IMR-90 (cell line): ENCODE results near the gene SLFNL1. TPM values are rescaled to one million over a fixed set of nuclear protein-coding genes. Genes with fewer than 3 reads are reported as not detected.

Source experiments
- ATAC-seq: fragments of 200-7000 bp; cut with Tn5 transposase; 2 replicates; pipeline ENCODE4 v1.9.1; 2020; ENCODE audit warnings: low read depth, mild to moderate bottlenecking, moderate library complexity
- Bru-seq: library from RNA; stranded (reverse); fragments of 400-500 nt; gene quantifications from one replicate; lab custom pipeline; 2021; lab: Mats Ljungman, UMichigan
- BruChase-seq, 2 experiments: library from RNA; stranded (reverse); fragments of 400-500 nt; gene quantifications; one replicate each; lab custom pipeline; 2021; lab: Mats Ljungman, UMichigan
- BruUV-seq: library from RNA; stranded (reverse); fragments of 400-500 nt; replicated peaks from 2 replicates; lab custom pipeline; 2021; lab: Mats Ljungman, UMichigan
- CTCF ChIA-PET: fragments of 300-600 bp; formaldehyde crosslinking; extraction: SDS; loops from one replicate; lab custom pipeline; 2021; ENCODE audit warnings: antibody characterized with exemption; lab: Yijun Ruan, JAX
- POLR2A ChIA-PET: fragments of 300-600 bp; sonication (Branson Sonifier 250); formaldehyde crosslinking; loops from one replicate; lab custom pipeline; 2022; ENCODE audit warnings: antibody characterized with exemption; ENCODE audit not compliant: unreplicated experiment; lab: Charles Lee
- DNase-seq: peaks from one replicate; pipeline ENCODE4 v3.0.0; 2013
- H2AFZ ChIP-seq: replicated peaks from 2 replicates; pipeline ENCODE3; 2013; ENCODE audit warnings: low read length, mild to moderate bottlenecking; ENCODE audit not compliant: poor library complexity
- H2AK5ac ChIP-seq: 2 replicates; pipeline ENCODE4 v1.6.1; 2013; ENCODE audit warnings: low read depth, low read length, inconsistent platforms
- H2AK9ac ChIP-seq: replicated peaks from 2 replicates; pipeline ENCODE3; 2013; ENCODE audit warnings: mild to moderate bottlenecking, low read depth, low read length, moderate library complexity; ENCODE audit not compliant: poor library complexity
- H2BK120ac ChIP-seq: 2 replicates; pipeline ENCODE4 v1.6.1; 2013; ENCODE audit warnings: low read depth, low read length, inconsistent platforms
- H2BK15ac ChIP-seq: 3 replicates; pipeline ENCODE4 v1.6.1; 2013; ENCODE audit warnings: low read depth, low read length, inconsistent platforms
- H2BK20ac ChIP-seq: 2 replicates; pipeline ENCODE4 v1.6.1; 2013; ENCODE audit warnings: low read depth, mild to moderate bottlenecking, inconsistent platforms, low read length, moderate library complexity
- H2BK5ac ChIP-seq: 2 replicates; pipeline ENCODE4 v1.6.1; 2013; ENCODE audit warnings: mild to moderate bottlenecking, low read depth, low read length, inconsistent platforms; ENCODE audit not compliant: poor library complexity, severe bottlenecking
- H3K14ac ChIP-seq: replicated peaks from 2 replicates; pipeline ENCODE4 v1.6.1; 2013; ENCODE audit warnings: low read depth, low read length, inconsistent platforms
- H3K18ac ChIP-seq: 2 replicates; pipeline ENCODE4 v1.6.1; 2013; ENCODE audit warnings: low read depth, low read length, control low read depth
- H3K23ac ChIP-seq: 2 replicates; pipeline ENCODE4 v1.6.1; 2013; ENCODE audit warnings: low read depth, low read length, inconsistent platforms
- H3K27ac ChIP-seq: 2 replicates; pipeline ENCODE4 v1.5.1; 2013; ENCODE audit warnings: mild to moderate bottlenecking, control low read depth, low read length; ENCODE audit not compliant: insufficient read depth
- H3K27me3 ChIP-seq: 2 replicates; pipeline ENCODE4 v1.6.1; 2013; ENCODE audit warnings: low read length; ENCODE audit not compliant: control insufficient read depth, insufficient read depth
- H3K36me3 ChIP-seq: 2 replicates; pipeline ENCODE4 v1.6.1; 2013; ENCODE audit warnings: low read length, mixed read lengths; ENCODE audit not compliant: control insufficient read depth, insufficient read depth
- H3K4ac ChIP-seq: 2 replicates; pipeline ENCODE4 v1.6.1; 2013; ENCODE audit warnings: low read depth, low read length, inconsistent platforms
- H3K4me1 ChIP-seq: 2 replicates; pipeline ENCODE4 v1.6.1; 2013; ENCODE audit warnings: low read length, mixed read lengths; ENCODE audit not compliant: control insufficient read depth, insufficient read depth
- H3K4me2 ChIP-seq: 2 replicates; pipeline ENCODE4 v1.6.1; 2013; ENCODE audit warnings: low read depth, mild to moderate bottlenecking, control low read depth, low read length, moderate library complexity
- H3K4me3 ChIP-seq: 2 replicates; pipeline ENCODE4 v1.5.1; 2013; ENCODE audit warnings: low read depth, mild to moderate bottlenecking, control low read depth, low read length, moderate library complexity; ENCODE audit not compliant: insufficient read depth
- H3K56ac ChIP-seq: 2 replicates; pipeline ENCODE4 v1.6.1; 2013; ENCODE audit warnings: low read length, inconsistent platforms; ENCODE audit not compliant: insufficient read depth; ENCODE audit errors: extremely low read depth
- H3K79me1 ChIP-seq, 2 experiments: 2 replicates each; pipeline ENCODE4 v1.6.1; 2013; ENCODE audit warnings: low read length in 2 of 2, inconsistent platforms in 1 of 2, low read depth in 1 of 2
- H3K9ac ChIP-seq: 2 replicates; pipeline ENCODE4 v1.6.1; 2013; ENCODE audit warnings: low read depth, low read length, control low read depth
- H3K9me1 ChIP-seq: 2 replicates; pipeline ENCODE4 v1.6.1; 2013; ENCODE audit warnings: low read length, inconsistent platforms; ENCODE audit not compliant: insufficient read depth
- H3K9me3 ChIP-seq: 2 replicates; pipeline ENCODE4 v1.6.1; 2013; ENCODE audit warnings: low read length; ENCODE audit not compliant: control insufficient read depth, insufficient read depth
- H4K20me1 ChIP-seq: 2 replicates; pipeline ENCODE4 v1.6.1; 2013; ENCODE audit warnings: low read length, inconsistent platforms; ENCODE audit not compliant: insufficient read depth
- H4K5ac ChIP-seq: 2 replicates; pipeline ENCODE4 v1.6.1; 2013; ENCODE audit warnings: mild to moderate bottlenecking, low read depth, low read length, control low read depth
- H4K8ac ChIP-seq, 2 experiments: 2 replicates each; pipeline ENCODE4 v1.6.1; 2013; ENCODE audit warnings: low read depth in 2 of 2, low read length in 2 of 2, control low read depth in 1 of 2, inconsistent platforms in 1 of 2
- H4K91ac ChIP-seq: 2 replicates; pipeline ENCODE4 v1.6.1; 2013; ENCODE audit warnings: low read depth, low read length, inconsistent platforms; ENCODE audit not compliant: insufficient read depth
- BHLHE40 ChIP-seq: fragments of 150-350 bp; IDR thresholded peaks from 2 replicates; pipeline ENCODE4 v1.6.1; 2016; ENCODE audit warnings: mild to moderate bottlenecking, low read depth, low read length
- CEBPB ChIP-seq: IDR thresholded peaks from 2 replicates; pipeline ENCODE4 v1.6.1; 2012; ENCODE audit warnings: low read depth, low read length, improper control_type of control experiment
- CTCF ChIP-seq: conservative IDR thresholded peaks from 2 replicates; pipeline ENCODE4 v1.5.1; 2012; ENCODE audit warnings: mild to moderate bottlenecking, low read depth, low read length, improper control_type of control experiment
- FOS ChIP-seq: fragments of 150-350 bp; IDR thresholded peaks from 2 replicates; pipeline ENCODE4 v1.6.1; 2016; ENCODE audit warnings: low read depth, low read length
- MXI1 ChIP-seq: IDR thresholded peaks from 2 replicates; pipeline ENCODE4 v1.6.1; 2012; ENCODE audit warnings: low read depth, mild to moderate bottlenecking, low read length, moderate library complexity, borderline replicate concordance
- NFE2L2 ChIP-seq: fragments of 150-350 bp; IDR thresholded peaks from 2 replicates; pipeline ENCODE4 v1.6.1; 2016; ENCODE audit warnings: low read depth, mild to moderate bottlenecking, low read length
- RAD21 ChIP-seq: IDR thresholded peaks from 2 replicates; pipeline ENCODE4 v1.6.1; 2012; ENCODE audit warnings: low read length, improper control_type of control experiment
- RCOR1 ChIP-seq: IDR thresholded peaks from 2 replicates; pipeline ENCODE4 v1.6.1; 2012; ENCODE audit warnings: mild to moderate bottlenecking, low read length, improper control_type of control experiment; ENCODE audit not compliant: insufficient replicate concordance
- RFX5 ChIP-seq: IDR thresholded peaks from 2 replicates; pipeline ENCODE4 v1.8.0; 2012; ENCODE audit warnings: low read depth, mild to moderate bottlenecking, low read length, moderate library complexity
- SMC3 ChIP-seq: fragments of 150-350 bp; IDR thresholded peaks from 2 replicates; pipeline ENCODE4 v1.6.1; 2016; ENCODE audit warnings: low read depth, mild to moderate bottlenecking, antibody characterized with exemption, low read length, moderate library complexity
- WGBS, 2 experiments: methylation state at CpG; one replicate each; pipeline versions ENCODE4 v1.1.5 to v1.1.7; 2013; ENCODE audit warnings: missing lambda C conversion rate in 2 of 2; ENCODE audit not compliant: insufficient read length in 1 of 2; ENCODE audit errors: extremely low coverage in 2 of 2; 5-methylcytosine and 5-hydroxymethylcytosine counted together
- dilution Hi-C: fragments of 300-500 bp; cut with HindIII; formaldehyde crosslinking; loops from one replicate; pipeline ENCODE4 v1.14.3; 2018; ENCODE audit warnings: low sequenced_read_pairs; ENCODE audit not compliant: unreplicated experiment
- in situ Hi-C: fragments of 300-500 bp; cut with MboI; formaldehyde crosslinking; loops from 3 replicates; pipeline ENCODE4 v1.14.3; 2019; ENCODE audit warnings: low sequenced_read_pairs, inconsistent platforms, mixed read lengths
- intact Hi-C: fragments of 100-400 bp; cut with micrococcal nuclease; formaldehyde crosslinking; loops from 2 replicates; pipeline ENCODE4 v1.10.0; 2022
- long read RNA-seq: library from polyadenylated mRNA; unstranded; transcript quantifications from one replicate; pipeline ENCODE4 v2.0.0, GENCODE V29; 2021; ENCODE audit not compliant: unreplicated experiment
- polyA plus RNA-seq, 3 experiments: library from polyadenylated mRNA; depleted of rRNA; stranded (reverse); fragments of >200 nt; gene quantifications; 2 replicates each; pipeline ENCODE4 v1.2.3, GENCODE V29; 2012; ENCODE audit warnings: low replicate concordance in 1 of 3
- total RNA-seq: library from RNA; depleted of rRNA; stranded (reverse); fragments of >200 nt; gene quantifications from 2 replicates; pipeline ENCODE4 v1.2.3, GENCODE V29; 2012; rRNA removed

Gene SLFNL1
- under 0.01 TPM in 2 replicates for total RNA-seq
- 0.07 and 0.09 TPM in 2 replicates for polyA plus RNA-seq (2012; rRNA removed)
- polyA plus RNA-seq (2012; cell fraction: cytosol; rRNA removed): 0.02 TPM in 1 of 2 replicates, not detected in the other
- 0.30 and 0.76 TPM in 2 replicates for polyA plus RNA-seq (2012; cell fraction: nucleus; rRNA removed; ENCODE audit: low replicate concordance)
- percentile 42 among the genes with signal in this experiment for Bru-seq, nascent RNA
- BruChase-seq, experiment 1, labeled RNA remaining after a 6-hour chase: percentile 43 among the genes with signal in this experiment
- BruChase-seq, experiment 2, labeled RNA remaining after a 2-hour chase: percentile 47 among the genes with signal in this experiment
- long read RNA-seq, partial matches to known transcripts: 0 of 3 reads
- long read RNA-seq, other reads (novel, unspliced or antisense): 3 of 3 reads

DNA sequence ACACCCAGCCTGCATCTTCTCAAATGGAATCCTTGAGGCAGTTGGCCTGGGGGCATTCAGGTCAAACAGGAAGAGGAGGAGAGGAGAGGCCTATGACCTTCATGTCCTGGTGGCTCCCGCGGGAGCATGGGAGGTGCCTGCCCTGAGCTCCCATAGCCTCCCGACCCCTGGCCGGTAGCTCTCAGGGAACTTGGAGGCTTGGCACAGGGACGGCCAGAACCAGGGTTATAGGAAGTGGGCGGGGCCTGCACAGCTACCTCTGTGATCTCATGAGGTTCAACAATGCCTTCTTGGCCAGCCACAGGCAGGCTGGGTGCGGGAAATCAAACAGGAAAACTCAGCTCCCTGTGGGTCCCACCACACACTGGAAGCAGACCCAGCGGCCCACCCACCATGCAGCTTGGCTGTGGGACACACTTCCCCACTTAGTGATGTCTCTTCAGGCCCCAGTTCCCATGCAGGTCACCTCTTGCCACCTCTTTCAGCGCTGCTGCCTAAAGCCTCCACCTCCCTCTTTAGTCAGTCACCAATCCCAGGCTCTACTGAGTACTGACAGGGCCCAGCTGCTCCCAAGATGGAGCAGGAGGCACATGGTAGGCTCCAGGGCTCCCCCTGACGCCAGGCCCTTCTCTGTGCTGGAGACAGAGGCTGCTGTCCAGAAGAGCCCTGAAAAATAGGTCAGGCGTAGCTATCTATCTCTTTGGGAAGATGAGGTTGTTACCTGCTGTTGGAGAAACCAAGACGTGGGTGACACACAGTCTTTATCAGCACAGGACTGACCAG lies at the start of gene SLFNL1:
Gene SLFNL1, minus strand, starts transcription at position 200 of the 783 bp plus-strand sequence. CDS start 1,065 bp downstream, outside the sequence.
- Histone ChIP-seq H3K4me3 (no peak within 1 kb of the TSS), H3K23ac (no peak within 1 kb of the TSS; the same call in 1 of the 2 replicates), H3K4me2 (no peak within 1 kb of the TSS), H3K14ac (no peak within 1 kb of the TSS; the same call in 1 of the 2 replicates), H3K4me1 (peaks cover 5% of the 10 kb centered on the region), H4K8ac (0 out of 4 replicates have a peak within 1 kb of the TSS, but pooled peaks of 1 of the 2 experiments have one; percentile 1), H3K4ac (no peak within 1 kb of the TSS), H2AK5ac (no peak within 1 kb of the TSS), H3K36me3 (peaks cover 14% of the 10 kb centered on the region), H2AK9ac (peak within 1 kb of the TSS; percentile 82), H3K79me1 (no peaks in the 10 kb centered on the region), H3K9ac (no peak within 1 kb of the TSS), H2BK120ac (no peak within 1 kb of the TSS), H3K56ac (no peak within 1 kb of the TSS), H3K27ac (no peak within 1 kb of the TSS), H3K18ac (no peak within 1 kb of the TSS), H2BK15ac (no peak within 1 kb of the TSS), H3K27me3 (no peaks in the 10 kb centered on the region), H2BK20ac (no peak within 1 kb of the TSS), H2BK5ac (no peak within 1 kb of the TSS), H4K5ac (no peak within 1 kb of the TSS), H3K9me1 (peaks cover 21% of the 10 kb centered on the region), H4K91ac (no peak within 1 kb of the TSS), H4K20me1 (peaks cover 9% of the 10 kb centered on the region; the same call in 1 of the 2 replicates), H3K9me3 (no peaks in the 10 kb centered on the region), H2AFZ (peak within 1 kb of the TSS; percentile 41)
- peak; percentile 72 for ATAC-seq
- DNase-seq: peak; percentile 37
- intact Hi-C loops (loop anchor here (5.0 kb wide), 1 partner anchor 411 kb away; no protein-coding TSS in a partner anchor), in situ Hi-C loops (no loop called here), dilution Hi-C loops (no loop called here)
- TF ChIP-seq SMC3: no peak
- TF ChIP-seq RAD21: no peak
- no peak for TF ChIP-seq RCOR1
- peak; percentile 56; the same call in 1 of the 2 replicates for TF ChIP-seq MXI1
- TF ChIP-seq FOS: no peak
- no peak for TF ChIP-seq CEBPB
- peak; percentile 23 for TF ChIP-seq CTCF
- TF ChIP-seq RFX5: no peak
- no peak for TF ChIP-seq NFE2L2
- no peak for TF ChIP-seq BHLHE40
- ChIA-PET POLR2A (interaction anchor here (0.9 kb wide), 1 partner anchor 116 kb away, joined by 3 read pairs; no protein-coding TSS in a partner anchor), CTCF (interaction anchor here (1.0 kb wide), 1 partner anchor 18 kb away, joined by 3 read pairs; no protein-coding TSS in a partner anchor)
- 61% methylated on average over 2 of the region's 12 CpGs; no CpG with 5 or more reads in 1 of the 2 experiments for WGBS, 2 experiments
- no TSS peak for BruUV-seq
